ENCODE data around the gene CCDC91.

CCDC91 gene, protein sequence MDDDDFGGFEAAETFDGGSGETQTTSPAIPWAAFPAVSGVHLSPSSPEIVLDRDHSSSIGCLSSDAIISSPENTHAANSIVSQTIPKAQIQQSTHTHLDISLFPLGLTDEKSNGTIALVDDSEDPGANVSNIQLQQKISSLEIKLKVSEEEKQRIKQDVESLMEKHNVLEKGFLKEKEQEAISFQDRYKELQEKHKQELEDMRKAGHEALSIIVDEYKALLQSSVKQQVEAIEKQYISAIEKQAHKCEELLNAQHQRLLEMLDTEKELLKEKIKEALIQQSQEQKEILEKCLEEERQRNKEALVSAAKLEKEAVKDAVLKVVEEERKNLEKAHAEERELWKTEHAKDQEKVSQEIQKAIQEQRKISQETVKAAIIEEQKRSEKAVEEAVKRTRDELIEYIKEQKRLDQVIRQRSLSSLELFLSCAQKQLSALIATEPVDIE

GRCh38 chr12:28190321-28191050, at the start of gene CCDC91:
TSS of gene CCDC91 (plus strand) at chr12:28190456. CDS start at chr12:28257216, 66,760 bp downstream.
- DNase-seq = peak; percentile 55 to 84 (median 69)

DNA sequence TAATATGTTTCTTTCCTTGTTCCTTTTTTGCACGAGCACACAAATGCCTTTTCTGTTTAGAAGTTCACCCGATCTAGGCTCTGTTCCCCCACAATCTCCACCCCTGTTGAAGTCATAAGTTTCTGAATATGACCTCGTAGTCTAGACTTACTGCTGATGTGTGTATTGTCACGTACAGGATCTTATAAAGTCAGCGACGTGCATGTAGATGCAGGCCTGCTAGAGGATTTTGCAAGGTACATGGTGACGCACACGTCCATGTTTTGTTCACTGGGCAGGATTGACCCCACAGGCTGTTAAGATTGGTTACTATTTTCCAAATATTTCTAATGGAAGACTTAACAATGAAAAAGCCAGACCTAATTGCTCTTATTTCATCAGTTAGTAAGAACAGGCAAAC, 46.2 kb upstream of the CCDC91 start:
- no peak for DNase-seq

GRCh38 chr12:28144532-28144931, 45.7 kb upstream of the CCDC91 start:
- no peak for DNase-seq

DNA sequence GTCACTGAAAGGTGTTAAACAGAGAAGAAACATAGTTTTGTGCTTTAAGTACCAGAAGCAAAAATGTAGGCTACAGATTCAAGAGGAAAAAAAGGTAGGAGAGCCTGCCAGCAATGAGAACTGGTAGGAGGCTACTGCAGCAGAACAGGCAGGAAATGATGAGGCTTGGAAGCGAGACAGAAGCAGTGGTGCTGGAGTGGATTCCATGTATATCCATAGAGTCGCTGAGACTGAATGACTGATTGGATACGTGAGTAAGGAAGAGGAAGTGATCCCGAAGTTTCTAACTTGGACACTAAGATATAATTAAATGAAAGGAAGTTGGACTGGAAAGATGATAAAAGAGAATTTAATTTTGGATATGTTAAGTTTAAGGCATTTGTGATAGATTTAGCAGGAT, 45.0 kb upstream of the CCDC91 start:
- no peak for DNase-seq

DNA sequence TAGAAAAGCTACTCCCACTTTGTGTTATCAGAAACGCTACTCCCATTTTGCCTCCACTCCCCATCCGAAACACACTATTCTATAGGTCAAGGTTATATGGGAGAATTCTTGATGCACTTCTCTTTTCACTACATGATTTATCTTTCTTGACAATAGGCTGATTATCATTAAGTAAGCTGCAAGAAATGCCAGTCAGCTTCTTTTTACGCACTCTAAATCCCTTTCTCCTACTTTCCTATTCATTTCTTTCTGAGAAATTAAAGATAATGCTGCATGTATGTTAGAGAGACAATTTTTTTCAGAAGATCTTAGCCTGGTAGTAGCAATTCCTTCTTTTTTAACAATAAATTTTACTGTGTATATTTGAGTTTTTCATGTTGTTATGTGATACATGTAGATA, 41.0 kb upstream of the CCDC91 start:
- no peak for DNase-seq

DNA sequence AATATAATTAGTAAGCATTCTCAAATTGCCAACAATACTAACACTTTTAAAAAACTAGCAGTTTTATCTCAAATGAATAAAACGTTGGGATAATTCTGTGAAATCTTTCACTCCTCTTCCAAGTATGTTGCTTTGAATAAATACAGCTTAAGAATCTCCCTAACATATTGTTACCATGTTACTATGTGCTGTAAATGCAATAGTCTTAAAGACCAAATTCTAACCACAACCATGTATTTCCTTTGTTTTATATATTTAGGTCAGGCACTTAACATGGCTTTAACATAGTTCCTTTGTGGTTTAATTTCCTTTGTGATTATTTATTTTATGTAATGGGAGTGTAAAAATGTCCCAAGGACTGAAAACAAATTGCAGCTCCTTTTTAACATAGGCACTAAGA, 33.9 kb upstream of the CCDC91 start:
- DNase-seq = no peak

DNA sequence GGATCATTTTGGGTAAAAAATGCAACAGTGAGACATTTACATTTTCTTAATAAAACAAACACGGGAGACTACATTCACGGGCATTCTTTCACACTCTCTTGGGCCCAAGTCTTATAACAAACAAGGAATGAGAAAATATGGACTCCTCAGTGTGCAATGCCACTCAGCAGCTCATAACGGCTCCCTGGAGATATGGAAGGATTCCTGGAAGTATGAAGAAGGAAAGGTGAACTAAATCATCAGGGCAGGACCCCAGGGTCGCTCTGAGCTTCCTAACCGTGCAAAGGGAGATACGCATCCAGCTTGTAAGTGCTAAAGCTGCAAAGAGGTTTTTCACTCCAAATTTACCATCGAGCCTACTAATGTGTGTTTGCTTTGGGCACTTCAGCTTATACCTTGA, 33.5 kb upstream of the CCDC91 start:
- DNase-seq = no peak

GRCh38 chr12:28158353-28158752, 31.9 kb upstream of the CCDC91 start:
- no peak for DNase-seq

DNA sequence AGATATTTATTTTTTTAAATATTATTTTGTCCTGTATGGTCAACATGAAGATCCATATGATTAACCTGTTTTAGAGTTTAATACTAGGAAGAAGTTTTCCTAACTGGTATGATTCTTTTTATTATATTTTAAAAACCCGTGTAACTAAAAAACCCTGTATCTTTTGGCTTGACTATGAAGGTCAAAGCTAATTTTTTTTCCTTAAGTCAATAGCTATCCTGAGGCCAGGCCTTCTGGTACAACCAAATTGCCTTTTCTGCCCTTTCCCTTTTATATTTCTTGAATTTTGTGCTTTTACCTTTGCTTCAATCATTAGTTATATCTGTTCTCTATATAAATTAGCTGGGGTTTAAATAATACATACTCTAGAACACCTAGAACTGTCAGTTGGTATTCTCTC, 30.6 kb upstream of the CCDC91 start:
- DNase-seq = no peak

DNA sequence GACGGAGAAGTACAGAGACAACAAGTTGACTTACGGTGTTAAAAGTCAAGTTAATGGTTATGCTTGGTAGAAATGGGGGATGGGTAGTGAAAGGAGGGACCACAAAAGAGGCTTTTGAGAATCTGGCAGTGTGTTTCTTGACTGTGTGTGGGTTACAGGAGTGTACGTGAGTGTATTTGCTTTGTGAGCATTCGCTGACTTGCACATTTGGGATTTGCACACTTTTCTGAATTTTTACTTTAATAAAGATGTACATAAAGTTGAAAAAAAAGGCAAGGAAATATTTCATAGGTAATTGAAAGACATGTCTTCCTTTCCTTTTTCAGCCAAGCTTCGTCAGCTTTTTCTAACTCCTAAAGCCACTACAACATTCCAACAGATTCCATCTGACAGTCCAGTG, 28.6 kb upstream of the CCDC91 start:
- no peak for DNase-seq

DNA sequence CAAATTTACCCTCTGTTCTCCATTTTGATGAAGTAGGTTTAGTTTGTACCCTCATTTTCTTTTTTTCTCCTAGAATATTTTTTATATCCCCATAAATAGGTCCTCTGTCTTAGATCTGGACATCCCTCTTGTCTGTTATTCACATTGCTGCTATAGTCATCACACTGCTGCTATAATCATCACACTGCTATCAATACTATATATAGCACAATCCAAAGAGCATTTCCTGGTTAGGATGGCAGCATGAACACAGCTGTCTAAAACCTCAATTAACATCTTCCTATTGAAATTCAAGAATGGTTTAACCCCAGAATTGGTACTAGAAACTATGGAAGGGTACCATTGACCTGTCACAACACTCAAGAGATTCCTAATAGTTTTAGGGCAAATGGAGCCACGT, 27.6 kb upstream of the CCDC91 start:
- DNase-seq = no peak

GRCh38 chr12:28164644-28165275, 25.5 kb upstream of the CCDC91 start:
- no peak for DNase-seq

DNA sequence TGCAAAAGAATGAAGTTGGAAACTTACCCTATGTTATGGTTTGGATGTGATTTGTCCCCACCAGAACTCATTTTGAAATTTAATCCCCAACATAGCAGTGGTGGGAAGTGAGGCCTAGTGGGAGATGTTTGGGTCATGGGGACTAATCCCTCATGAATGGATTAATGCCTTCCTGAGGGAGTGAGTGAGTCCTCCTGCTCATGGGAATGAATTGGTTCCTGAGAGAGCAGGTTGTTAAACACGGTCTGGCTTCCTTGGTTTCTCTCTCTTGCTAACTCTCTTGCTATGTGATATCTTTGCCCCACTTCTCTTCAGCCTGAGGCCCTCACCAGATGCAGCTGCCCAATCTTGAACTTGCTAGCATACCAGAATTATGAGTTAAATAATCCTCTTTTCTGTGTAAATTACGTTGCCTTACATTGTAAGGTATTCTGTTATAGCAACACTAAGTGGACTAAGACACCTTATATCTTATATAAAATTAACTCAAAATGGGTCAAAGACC, 22.2 kb upstream of the CCDC91 start:
- no peak for DNase-seq

- DNase-seq = no peak
Measured at GRCh38 chr12:28171356-28172060, 18.7 kb upstream of the CCDC91 start.

DNA sequence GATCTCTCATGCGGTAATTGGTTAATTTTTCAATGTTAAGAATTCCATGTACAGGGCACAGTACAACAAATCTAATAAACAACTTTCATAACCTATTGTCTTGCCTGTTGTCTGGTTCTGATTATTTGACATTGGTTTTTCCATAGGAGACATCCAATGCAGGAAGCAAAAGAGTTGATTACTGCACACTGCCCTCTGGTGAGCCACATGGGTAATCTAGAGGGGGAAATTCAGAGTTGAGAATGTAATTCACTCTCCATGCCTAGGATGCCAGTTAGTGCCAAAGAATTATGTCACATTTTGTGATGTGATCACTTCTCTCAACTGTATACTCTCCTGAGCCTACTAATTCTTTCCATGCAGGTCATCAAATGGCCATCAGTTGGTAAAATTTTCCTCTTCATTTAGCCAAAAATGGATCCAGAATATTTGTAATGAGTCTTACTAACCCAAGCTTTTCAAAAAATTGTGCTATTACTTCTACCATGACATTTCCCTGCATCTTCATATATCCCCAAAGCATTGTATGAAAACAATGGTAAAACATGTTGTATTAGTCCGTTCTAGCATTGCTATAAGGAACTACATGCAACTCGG, 17.7 kb upstream of the CCDC91 start:
- no peak for DNase-seq

- DNase-seq = no peak
Measured at GRCh38 chr12:28173440-28173839, 16.8 kb upstream of the CCDC91 start.

DNA sequence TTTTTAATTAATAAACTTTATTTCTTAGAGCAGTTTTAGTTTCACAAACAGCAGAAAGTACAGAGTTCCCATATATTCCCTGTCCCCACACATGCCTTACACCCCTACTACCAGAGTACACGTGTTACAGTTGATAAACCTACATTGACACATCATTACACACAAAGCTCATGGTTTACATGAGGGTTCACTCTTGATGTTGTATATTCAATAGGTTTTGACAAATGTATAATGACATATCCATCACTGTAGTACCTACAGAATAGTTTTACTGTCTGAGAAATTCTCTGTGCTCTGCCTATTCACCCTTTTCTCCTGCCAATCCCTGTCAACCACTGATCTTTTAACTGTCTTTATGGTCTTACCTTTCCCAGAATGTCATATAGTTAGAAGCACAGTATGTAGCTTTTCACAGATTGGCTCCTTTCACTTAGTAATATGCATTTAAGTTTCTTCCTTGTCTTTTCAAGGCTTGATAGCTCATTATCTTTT, 15.1 kb upstream of the CCDC91 start:
- no peak for DNase-seq

GRCh38 chr12:28176295-28176694, 14.0 kb upstream of the CCDC91 start:
- DNase-seq = no peak

DNA sequence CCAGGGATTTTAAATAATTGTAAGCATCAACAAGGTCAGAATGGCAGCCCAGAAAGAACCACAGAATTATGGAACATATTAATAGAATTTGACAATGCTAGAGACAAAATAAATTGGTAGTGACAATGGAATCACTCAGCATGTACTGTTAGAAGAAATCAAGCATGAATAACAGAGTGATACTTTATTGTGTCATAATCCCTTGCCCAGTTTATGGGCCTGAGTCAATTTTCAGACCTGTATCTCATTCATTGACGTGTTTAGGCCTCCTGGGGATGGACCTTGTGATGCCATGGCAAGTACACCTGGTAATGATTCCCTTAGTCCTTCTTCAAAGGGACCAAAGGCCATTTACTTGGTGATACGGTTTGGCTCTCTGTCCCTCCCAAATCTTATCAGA, 12.8 kb upstream of the CCDC91 start:
- DNase-seq = no peak

DNA sequence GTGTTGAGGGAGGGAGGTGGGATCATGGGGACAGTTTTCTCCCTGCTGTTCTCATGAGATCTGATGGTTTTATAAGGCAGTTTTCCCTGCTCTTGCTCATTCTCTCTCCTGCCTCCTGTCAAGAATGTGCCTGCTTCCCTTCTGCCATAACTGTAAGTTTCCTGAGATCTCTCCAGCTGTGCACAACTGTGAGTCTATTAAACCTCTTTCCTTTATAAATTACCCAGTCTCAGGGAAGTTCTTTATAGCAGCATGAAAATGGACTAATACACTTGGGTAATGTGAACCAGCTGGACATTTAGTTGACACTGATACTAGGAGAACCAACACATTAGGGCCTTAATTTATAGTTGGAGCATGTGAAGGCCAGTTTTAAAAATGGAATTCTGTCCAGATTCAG, 12.4 kb upstream of the CCDC91 start:
- no peak for DNase-seq

DNA sequence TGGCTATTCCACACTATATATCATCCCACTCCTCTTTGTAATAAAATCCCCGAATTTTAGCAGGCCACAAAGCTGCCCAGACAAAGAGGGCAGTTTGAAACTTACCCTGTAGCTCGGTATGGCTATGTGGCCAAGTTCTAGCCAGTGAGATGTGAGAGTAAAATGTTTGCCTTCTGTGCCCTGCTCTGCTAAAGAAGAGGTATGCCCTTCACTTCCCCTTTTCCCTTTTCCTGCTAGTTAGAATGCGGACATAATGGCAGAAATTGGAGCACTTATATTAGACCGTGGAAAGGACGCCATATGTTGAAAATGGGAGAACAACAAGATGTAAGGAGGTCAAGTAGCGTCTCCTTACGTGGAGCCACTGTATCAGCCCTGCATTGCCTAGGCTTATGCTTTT, 11.5 kb upstream of the CCDC91 start:
- DNase-seq = no peak

DNA sequence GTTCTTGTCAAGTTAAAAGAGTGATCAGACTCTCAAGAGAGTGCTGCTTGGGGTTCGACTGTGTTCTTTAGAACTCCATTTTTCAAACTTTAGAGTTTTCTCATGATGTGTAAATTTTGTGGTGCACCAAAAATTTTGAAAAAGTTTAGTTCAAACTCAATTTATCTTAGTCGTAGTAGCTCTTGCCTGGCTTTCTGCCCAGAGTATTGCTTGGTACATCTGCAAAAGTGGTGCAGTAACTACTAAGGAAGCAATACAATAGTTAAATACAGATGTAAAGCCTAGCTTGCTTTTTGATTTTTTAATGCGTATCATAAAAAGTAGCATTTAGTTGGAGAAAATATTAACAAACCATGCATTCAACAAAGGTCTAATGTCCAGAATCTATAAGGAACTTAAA, 9.5 kb upstream of the CCDC91 start:
- DNase-seq = no peak

Measured in activated naive CD4-positive, alpha-beta T cell (primary cell).